Breast epithelium (tissue), 4 donors: Measurements from ENCODE around the gene HEY2. TPM values are rescaled to one million over a fixed set of nuclear protein-coding genes. Genes with fewer than 3 reads are reported as not detected.

Experiments
- DNase-seq, 2 donors: peaks; one replicate each; pipeline ENCODE4 v3.0.0-alpha.2; 2019; ENCODE audit warnings: low spot score in 2 of 2
- H3K27ac ChIP-seq, 2 donors: fragments of 200-600 bp; sonication (generic) in 1 of 2; one replicate each; pipeline ENCODE4 v1.5.1; 2016 to 2019; ENCODE audit warnings: mild to moderate bottlenecking in 1 of 2
- H3K27me3 ChIP-seq, 2 donors: fragments of 200-600 bp; sonication (generic) in 1 of 2; one replicate each; pipeline versions ENCODE4 v1.5.1 to v1.6.0; 2017 to 2019; ENCODE audit warnings: control low read depth in 1 of 2, mild to moderate bottlenecking in 1 of 2
- H3K36me3 ChIP-seq: fragments of 200-600 bp; one replicate; pipeline ENCODE4 v1.5.1; 2019
- H3K4me1 ChIP-seq, 2 donors: fragments of 200-600 bp; sonication (generic); one replicate each; pipeline ENCODE4 v1.5.1; 2016 to 2019; ENCODE audit warnings: control low read depth in 1 of 2
- H3K4me3 ChIP-seq, 3 donors: fragments of 200-600 bp; sonication (generic); 1 replicate in 2 of 3; 2 replicates in 1 of 3; pipeline ENCODE4 v1.5.1; 2016 to 2019; ENCODE audit warnings: mild to moderate bottlenecking in 3 of 3, moderate library complexity in 2 of 3
- H3K9me3 ChIP-seq, 2 donors: fragments of 200-600 bp; sonication (generic) in 1 of 2; one replicate each; pipeline ENCODE4 v1.5.1; 2016 to 2019; ENCODE audit warnings: control low read depth in 1 of 2
- CTCF ChIP-seq, 3 donors: fragments of 450-650 bp; IDR thresholded peaks; one replicate each; pipeline ENCODE4 v1.5.1; 2016 to 2017; ENCODE audit warnings: antibody characterized with exemption in 3 of 3, mild to moderate bottlenecking in 3 of 3, moderate library complexity in 3 of 3
- POLR2A ChIP-seq: fragments of 450-650 bp; IDR thresholded peaks from one replicate; pipeline ENCODE4 v1.6.1; 2016; ENCODE audit warnings: antibody characterized with exemption, mild to moderate bottlenecking, moderate library complexity
- POLR2AphosphoS5 ChIP-seq, 3 donors: sonication (generic); formaldehyde crosslinking; IDR thresholded peaks; one replicate each; pipeline ENCODE4 v1.6.1; 2017; ENCODE audit warnings: antibody characterized with exemption in 3 of 3
- intact Hi-C: fragments of 100-400 bp; cut with DNase I; formaldehyde crosslinking; loops from one replicate; pipeline ENCODE4 v1.15.1; 2023; ENCODE audit warnings: low total_unique reads
- total RNA-seq, 3 donors: library from RNA; depleted of rRNA; stranded (reverse); fragments of >200 nt; gene quantifications; one replicate each; pipeline ENCODE4 v1.1.0, GENCODE V29; 2016

The HEY2 gene
- total RNA-seq, 3 donors from 2014 or later: 2.3 to 8.2 (median 2.4) TPM

- Histone ChIP-seq H3K4me1 (no peaks in the 10 kb centered on the region), H3K27ac (no peak overlapping the region), H3K27me3 (no peaks in the 10 kb centered on the region), H3K9me3 (no peaks in the 10 kb centered on the region), H3K36me3 (no peaks in the 10 kb centered on the region), H3K4me3 (no peak overlapping the region)
- TF ChIP-seq CTCF (IDR thresholded peaks at IDR 0.05) (no peak), POLR2AphosphoS5 (IDR thresholded peaks at IDR 0.05) (no peak), POLR2A (no peak)
- no peak for DNase-seq
- intact Hi-C loops: no loop called here
Measured at GRCh38 chr6:125806813-125807212, 57.4 kb downstream of the HEY2 start.

- intact Hi-C loops: no loop called here
- H3K27me3 ChIP-seq: no peaks in the 10 kb centered on the region
- no peak for TF ChIP-seq CTCF (IDR thresholded peaks at IDR 0.05)
- TF ChIP-seq POLR2A: no peak
- no peak for TF ChIP-seq POLR2AphosphoS5 (IDR thresholded peaks at IDR 0.05)
- no peaks in the 10 kb centered on the region for H3K4me1 ChIP-seq
- H3K4me3 ChIP-seq: no peak overlapping the region
- no peak for DNase-seq
- no peaks in the 10 kb centered on the region for H3K36me3 ChIP-seq
- no peaks in the 10 kb centered on the region for H3K9me3 ChIP-seq
- H3K27ac ChIP-seq: no peak overlapping the region
Measured at GRCh38 chr6:125807293-125807692, 57.9 kb downstream of the HEY2 start.

- no peak overlapping the region for H3K27ac ChIP-seq
- TF ChIP-seq POLR2A (no peak), CTCF (IDR thresholded peaks at IDR 0.05) (no peak), POLR2AphosphoS5 (IDR thresholded peaks at IDR 0.05) (no peak)
- H3K27me3 ChIP-seq: no peaks in the 10 kb centered on the region
- no peaks in the 10 kb centered on the region for H3K9me3 ChIP-seq
- intact Hi-C loops: no loop called here
- no peaks in the 10 kb centered on the region for H3K36me3 ChIP-seq
- DNase-seq: no peak
- H3K4me1 ChIP-seq: no peaks in the 10 kb centered on the region
- H3K4me3 ChIP-seq: no peak overlapping the region
Measured at GRCh38 chr6:125808060-125808459, 58.6 kb downstream of the HEY2 start.

GRCh38 chr6:125808591-125808990, 59.2 kb downstream of the HEY2 start:
- Histone ChIP-seq H3K4me3 (no peak overlapping the region), H3K4me1 (no peaks in the 10 kb centered on the region), H3K27me3 (no peaks in the 10 kb centered on the region), H3K9me3 (no peaks in the 10 kb centered on the region), H3K36me3 (no peaks in the 10 kb centered on the region), H3K27ac (no peak overlapping the region)
- TF ChIP-seq POLR2A (no peak), POLR2AphosphoS5 (IDR thresholded peaks at IDR 0.05) (no peak), CTCF (IDR thresholded peaks at IDR 0.05) (no peak)
- intact Hi-C loops: no loop called here
- DNase-seq: no peak

- peak overlapping the region in 1 of 2 donors; percentile 39 for H3K27ac ChIP-seq
- no peaks in the 10 kb centered on the region for H3K36me3 ChIP-seq
- no peaks in the 10 kb centered on the region for H3K9me3 ChIP-seq
- intact Hi-C loops: no loop called here
- TF ChIP-seq POLR2A (no peak), POLR2AphosphoS5 (IDR thresholded peaks at IDR 0.05) (no peak), CTCF (IDR thresholded peaks at IDR 0.05) (no peak)
- H3K27me3 ChIP-seq: no peaks in the 10 kb centered on the region
- no peak overlapping the region for H3K4me3 ChIP-seq
- H3K4me1 ChIP-seq: no peaks in the 10 kb centered on the region
- no peak for DNase-seq
Measured at GRCh38 chr6:125809570-125810170, 60.2 kb downstream of the HEY2 start.
